ENCODE data around the gene GPX4. TPM values are rescaled to one million over a fixed set of nuclear protein-coding genes. Genes with fewer than 3 reads are reported as not detected.

The GPX4 gene
- total RNA-seq, 1 experiment from 2014 or later, result 355 TPM

- Histone ChIP-seq H3K23me2 (ENCODE audit: insufficient read length, low read depth, low read length, poor library complexity, severe bottlenecking) (peaks cover 7% of the 10 kb centered on the region), H3K27me3 (ENCODE audit: insufficient read depth, low read length) (no peaks in the 10 kb centered on the region), H4K8ac (replicated peaks; ENCODE audit: insufficient read length, low read depth, low read length) (no peak overlapping the region), H2BK15ac (ENCODE audit: low read depth, low read length) (no peak overlapping the region), H3T11ph (ENCODE audit: low read length) (no peak overlapping the region), H3K18ac (ENCODE audit: insufficient read length, low read depth, low read length) (no peak overlapping the region), H3K4me2 (ENCODE audit: insufficient read depth, insufficient read length, low read length) (no peak overlapping the region), H3K79me2 (ENCODE audit: insufficient read depth, low read length) (peaks cover 12% of the 10 kb centered on the region; the same call in 1 of the 2 replicates), H3K23ac (ENCODE audit: insufficient read length, low read depth, low read length) (no peak overlapping the region), H4K5ac (ENCODE audit: insufficient read length, low read depth, low read length) (no peak overlapping the region), H3K14ac (ENCODE audit: insufficient read depth, low read length) (no peak overlapping the region), H2AK5ac (ENCODE audit: insufficient read length, low read length) (no peak overlapping the region), H3K4ac (ENCODE audit: low read depth, low read length) (no peak overlapping the region), H2AFZ (ENCODE audit: low read length) (no peak overlapping the region), H3K56ac (ENCODE audit: insufficient read length, low read depth, low read length) (no peak overlapping the region), H2BK12ac (ENCODE audit: insufficient read length, low read depth, low read length) (no peak overlapping the region), H3K4me1 (ENCODE audit: insufficient read depth, low read length) (no peaks in the 10 kb centered on the region; the same call in 1 of the 2 replicates), H2BK120ac (ENCODE audit: low read depth, low read length, poor library complexity, severe bottlenecking) (no peak overlapping the region), H2BK5ac (ENCODE audit: insufficient read length, low read length) (no peak overlapping the region), H4K91ac (ENCODE audit: insufficient read length, low read depth, low read length) (no peak overlapping the region), H2BK20ac (ENCODE audit: low read depth, low read length, poor library complexity, severe bottlenecking) (no peak overlapping the region), H3K9me3 (ENCODE audit: control insufficient read depth, low read depth, low read length) (no peaks in the 10 kb centered on the region), H4K20me1 (ENCODE audit: control insufficient read depth, insufficient read depth, insufficient read length) (no peaks in the 10 kb centered on the region), H3K27ac (ENCODE audit: insufficient read length, low read depth, low read length) (no peak overlapping the region), H3K79me1 (ENCODE audit: insufficient read depth, low read depth, low read length, poor library complexity, severe bottlenecking) (peaks cover 11% of the 10 kb centered on the region), H3K9ac (ENCODE audit: extremely low read depth, insufficient read length, low read length) (no peak overlapping the region)
- Mint-ChIP-seq H3K4me3 (no peak overlapping the region), H3K27ac (no peak overlapping the region), H3K9me3 (no peaks in the 10 kb centered on the region), H3K4me1 (peaks cover 0 to 12% of the 10 kb centered on the region in 2 experiments; a peak in 3 of 4 replicates), H3K27me3 (ENCODE audit: low read depth) (no peaks in the 10 kb centered on the region), H3K36me3 (ENCODE audit: insufficient read depth in 1 of 3, low read depth in 3 of 3) (peaks cover 13 to 53% (median 41%) of the 10 kb centered on the region in 3 experiments; a peak in 6 of 7 replicates)
- WGBS (ENCODE audit: extremely low coverage, insufficient read length, low lambda C conversion rate), result no CpG with 5 or more reads among the region's 22 CpGs
- no peak for TF ChIP-seq CTCF (conservative IDR thresholded peaks at IDR 0.05)
- no peak for DNase-seq
These were observed 13.9 kb upstream of the GPX4 start for GRCh38 chr19:1089891-1090290.
